H1 (cell line): ENCODE data around the gene HTR3D. TPM values are rescaled to one million over a fixed set of nuclear protein-coding genes. Genes with fewer than 3 reads are reported as not detected.

Experiments
- ASH2L ChIP-seq: fragments of 200-600, 300-600 bp; sonication (generic); IDR thresholded peaks from one replicate; pipeline ENCODE4 v1.7.1; 2017; ENCODE audit warnings: low read length
- PHF8 ChIP-seq: fragments of 200-600 bp; sonication (generic); conservative IDR thresholded peaks from 2 replicates; pipeline ENCODE4 v1.7.1; 2012; ENCODE audit warnings: low read depth, mild to moderate bottlenecking, inconsistent platforms, low read length, moderate library complexity
- RFX5 ChIP-seq: IDR thresholded peaks from 2 replicates; pipeline ENCODE4 v1.6.1; 2011; ENCODE audit warnings: low read depth, low read length, improper control_type of control experiment, borderline replicate concordance
- SIRT6 ChIP-seq: IDR thresholded peaks from one replicate; pipeline ENCODE4 v1.7.1; 2012; ENCODE audit warnings: low read length, inconsistent platforms
- SIX5 ChIP-seq: IDR thresholded peaks from 2 replicates; pipeline ENCODE4 v1.6.1; 2011; ENCODE audit warnings: mild to moderate bottlenecking, low read depth, low read length
- SP2 ChIP-seq: IDR thresholded peaks from 2 replicates; pipeline ENCODE4 v1.6.1; 2012; ENCODE audit warnings: mild to moderate bottlenecking, low read length, inconsistent platforms
- polyA plus RNA-seq, 7 experiments: library from polyadenylated mRNA; depleted of rRNA in 3 of 7; stranded (reverse) in 5 of 7; unstranded in 2 of 7; fragments of >200 nt in 5 of 7; fragments of 200-250 nt in 2 of 7; gene quantifications; 1 replicate in 5 of 7; 2 replicates in 1 of 7; 4 replicates in 1 of 7; pipeline versions ENCODE4 v1.2.1 to v1.2.3, GENCODE V29; 2011 to 2013; ENCODE audit warnings: missing spikeins in 2 of 7, mixed read lengths in 2 of 7
- total RNA-seq: library from RNA; stranded (reverse); fragmentation: NEBNext Ultra II Directional; extraction: Animal tissue kit (Norgen Biotek cat#: 25700); gene quantifications from 2 replicates; pipeline ENCODE4 v1.2.1, GENCODE V29; 2021
- TF ChIP-seq, protein P1 (sequence below): fragments of 300-600 bp; sonication (generic); IDR thresholded peaks from 2 replicates; pipeline ENCODE4 v1.7.1; 2012; ENCODE audit warnings: low read length, moderate library complexity, mild to moderate bottlenecking, inconsistent platforms; ENCODE audit not compliant: insufficient replicate concordance

Gene HTR3D
- total and polyA plus RNA-seq, 2 of the 8 experiments (the other 6 are each of a cell fraction or from before 2014, with no cell fraction given), result not detected

- TF ChIP-seq, protein P1, sequence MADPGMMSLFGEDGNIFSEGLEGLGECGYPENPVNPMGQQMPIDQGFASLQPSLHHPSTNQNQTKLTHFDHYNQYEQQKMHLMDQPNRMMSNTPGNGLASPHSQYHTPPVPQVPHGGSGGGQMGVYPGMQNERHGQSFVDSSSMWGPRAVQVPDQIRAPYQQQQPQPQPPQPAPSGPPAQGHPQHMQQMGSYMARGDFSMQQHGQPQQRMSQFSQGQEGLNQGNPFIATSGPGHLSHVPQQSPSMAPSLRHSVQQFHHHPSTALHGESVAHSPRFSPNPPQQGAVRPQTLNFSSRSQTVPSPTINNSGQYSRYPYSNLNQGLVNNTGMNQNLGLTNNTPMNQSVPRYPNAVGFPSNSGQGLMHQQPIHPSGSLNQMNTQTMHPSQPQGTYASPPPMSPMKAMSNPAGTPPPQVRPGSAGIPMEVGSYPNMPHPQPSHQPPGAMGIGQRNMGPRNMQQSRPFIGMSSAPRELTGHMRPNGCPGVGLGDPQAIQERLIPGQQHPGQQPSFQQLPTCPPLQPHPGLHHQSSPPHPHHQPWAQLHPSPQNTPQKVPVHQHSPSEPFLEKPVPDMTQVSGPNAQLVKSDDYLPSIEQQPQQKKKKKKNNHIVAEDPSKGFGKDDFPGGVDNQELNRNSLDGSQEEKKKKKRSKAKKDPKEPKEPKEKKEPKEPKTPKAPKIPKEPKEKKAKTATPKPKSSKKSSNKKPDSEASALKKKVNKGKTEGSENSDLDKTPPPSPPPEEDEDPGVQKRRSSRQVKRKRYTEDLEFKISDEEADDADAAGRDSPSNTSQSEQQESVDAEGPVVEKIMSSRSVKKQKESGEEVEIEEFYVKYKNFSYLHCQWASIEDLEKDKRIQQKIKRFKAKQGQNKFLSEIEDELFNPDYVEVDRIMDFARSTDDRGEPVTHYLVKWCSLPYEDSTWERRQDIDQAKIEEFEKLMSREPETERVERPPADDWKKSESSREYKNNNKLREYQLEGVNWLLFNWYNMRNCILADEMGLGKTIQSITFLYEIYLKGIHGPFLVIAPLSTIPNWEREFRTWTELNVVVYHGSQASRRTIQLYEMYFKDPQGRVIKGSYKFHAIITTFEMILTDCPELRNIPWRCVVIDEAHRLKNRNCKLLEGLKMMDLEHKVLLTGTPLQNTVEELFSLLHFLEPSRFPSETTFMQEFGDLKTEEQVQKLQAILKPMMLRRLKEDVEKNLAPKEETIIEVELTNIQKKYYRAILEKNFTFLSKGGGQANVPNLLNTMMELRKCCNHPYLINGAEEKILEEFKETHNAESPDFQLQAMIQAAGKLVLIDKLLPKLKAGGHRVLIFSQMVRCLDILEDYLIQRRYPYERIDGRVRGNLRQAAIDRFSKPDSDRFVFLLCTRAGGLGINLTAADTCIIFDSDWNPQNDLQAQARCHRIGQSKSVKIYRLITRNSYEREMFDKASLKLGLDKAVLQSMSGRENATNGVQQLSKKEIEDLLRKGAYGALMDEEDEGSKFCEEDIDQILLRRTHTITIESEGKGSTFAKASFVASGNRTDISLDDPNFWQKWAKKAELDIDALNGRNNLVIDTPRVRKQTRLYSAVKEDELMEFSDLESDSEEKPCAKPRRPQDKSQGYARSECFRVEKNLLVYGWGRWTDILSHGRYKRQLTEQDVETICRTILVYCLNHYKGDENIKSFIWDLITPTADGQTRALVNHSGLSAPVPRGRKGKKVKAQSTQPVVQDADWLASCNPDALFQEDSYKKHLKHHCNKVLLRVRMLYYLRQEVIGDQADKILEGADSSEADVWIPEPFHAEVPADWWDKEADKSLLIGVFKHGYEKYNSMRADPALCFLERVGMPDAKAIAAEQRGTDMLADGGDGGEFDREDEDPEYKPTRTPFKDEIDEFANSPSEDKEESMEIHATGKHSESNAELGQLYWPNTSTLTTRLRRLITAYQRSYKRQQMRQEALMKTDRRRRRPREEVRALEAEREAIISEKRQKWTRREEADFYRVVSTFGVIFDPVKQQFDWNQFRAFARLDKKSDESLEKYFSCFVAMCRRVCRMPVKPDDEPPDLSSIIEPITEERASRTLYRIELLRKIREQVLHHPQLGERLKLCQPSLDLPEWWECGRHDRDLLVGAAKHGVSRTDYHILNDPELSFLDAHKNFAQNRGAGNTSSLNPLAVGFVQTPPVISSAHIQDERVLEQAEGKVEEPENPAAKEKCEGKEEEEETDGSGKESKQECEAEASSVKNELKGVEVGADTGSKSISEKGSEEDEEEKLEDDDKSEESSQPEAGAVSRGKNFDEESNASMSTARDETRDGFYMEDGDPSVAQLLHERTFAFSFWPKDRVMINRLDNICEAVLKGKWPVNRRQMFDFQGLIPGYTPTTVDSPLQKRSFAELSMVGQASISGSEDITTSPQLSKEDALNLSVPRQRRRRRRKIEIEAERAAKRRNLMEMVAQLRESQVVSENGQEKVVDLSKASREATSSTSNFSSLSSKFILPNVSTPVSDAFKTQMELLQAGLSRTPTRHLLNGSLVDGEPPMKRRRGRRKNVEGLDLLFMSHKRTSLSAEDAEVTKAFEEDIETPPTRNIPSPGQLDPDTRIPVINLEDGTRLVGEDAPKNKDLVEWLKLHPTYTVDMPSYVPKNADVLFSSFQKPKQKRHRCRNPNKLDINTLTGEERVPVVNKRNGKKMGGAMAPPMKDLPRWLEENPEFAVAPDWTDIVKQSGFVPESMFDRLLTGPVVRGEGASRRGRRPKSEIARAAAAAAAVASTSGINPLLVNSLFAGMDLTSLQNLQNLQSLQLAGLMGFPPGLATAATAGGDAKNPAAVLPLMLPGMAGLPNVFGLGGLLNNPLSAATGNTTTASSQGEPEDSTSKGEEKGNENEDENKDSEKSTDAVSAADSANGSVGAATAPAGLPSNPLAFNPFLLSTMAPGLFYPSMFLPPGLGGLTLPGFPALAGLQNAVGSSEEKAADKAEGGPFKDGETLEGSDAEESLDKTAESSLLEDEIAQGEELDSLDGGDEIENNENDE, result no peak
- TF ChIP-seq ASH2L, result no peak
- no peak for TF ChIP-seq SIRT6
- no peak for TF ChIP-seq SP2
- TF ChIP-seq RFX5, result no peak
- no peak for TF ChIP-seq SIX5
- no peak for TF ChIP-seq PHF8
- TF ChIP-seq, all 59 proteins: peak for 0
Measured at GRCh38 chr3:183987000-183987600, 44.4 kb upstream of the HTR3D start (continued).
